Measurements from ENCODE around the gene HOXA11. TPM values are rescaled to one million over a fixed set of nuclear protein-coding genes. Genes with fewer than 3 reads are reported as not detected.
A peak's percentile ranks its signal among the peaks of the same experiment; 100 is the strongest.

HOXA11 gene
- total RNA-seq, 1 donor from 2014 or later = not detected

DNA sequence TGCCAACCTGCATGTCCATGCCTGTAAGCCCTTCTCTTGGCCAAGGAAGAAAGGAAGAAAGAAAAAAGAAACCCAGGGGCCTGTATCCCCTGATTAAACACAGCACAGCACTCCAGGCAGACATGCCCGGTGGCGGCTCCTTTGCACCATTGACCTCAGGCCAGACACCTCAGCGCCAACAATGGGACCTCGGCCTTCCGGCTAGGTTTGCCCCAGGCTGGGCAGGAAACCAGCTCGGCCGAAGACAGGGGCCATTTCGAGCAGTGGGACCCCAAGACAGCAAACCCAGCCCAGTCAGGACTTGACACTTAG is 13.8 kb downstream of the HOXA11 start:
- H3K27ac ChIP-seq (replicated peaks) = no peak overlapping the region
- DNase-seq = no peak
- H3K4me1 ChIP-seq = peaks cover 45% of the 10 kb centered on the region

DNA sequence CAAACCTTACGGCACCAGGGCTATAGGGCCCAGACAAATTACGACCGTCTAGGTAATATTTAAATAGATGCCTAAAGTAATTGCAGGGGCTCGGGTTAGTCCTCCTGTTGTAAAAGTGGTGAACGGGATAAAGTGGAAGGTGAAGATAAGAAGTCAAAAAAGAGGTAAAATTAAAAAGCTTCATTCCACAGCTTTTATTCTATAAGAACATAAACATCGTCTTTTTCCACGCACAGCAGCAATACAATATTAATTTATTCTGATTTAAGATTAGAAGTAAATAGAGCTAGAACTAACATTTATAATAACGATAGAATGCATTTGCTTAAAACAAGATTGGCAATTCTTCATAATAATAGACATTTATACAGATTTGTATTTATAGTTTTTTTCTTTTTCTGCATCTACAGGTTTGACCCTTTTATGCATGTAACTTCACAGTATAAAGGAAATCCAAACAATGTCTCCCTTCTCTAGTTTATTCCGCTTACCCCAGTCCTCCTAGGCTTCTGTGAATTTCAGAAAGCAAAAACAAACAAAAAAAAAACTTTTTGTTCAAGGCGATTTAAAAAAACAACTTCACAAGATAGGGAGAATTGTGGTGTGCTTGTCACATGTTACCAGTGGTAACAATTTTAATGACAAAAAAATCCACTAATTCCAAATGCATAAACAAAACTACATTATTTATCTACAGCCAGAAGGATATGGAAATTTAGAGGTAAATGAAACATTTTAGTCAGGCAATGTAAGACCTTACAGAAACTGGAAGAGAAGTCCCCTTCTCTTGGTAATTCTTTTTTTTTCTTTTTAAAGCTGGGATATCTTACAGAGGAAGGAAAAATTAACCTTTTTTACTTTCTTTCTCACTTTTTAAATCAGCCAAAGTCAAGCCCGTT is 14.4 kb downstream of the HOXA11 start:
- no peak for DNase-seq
- Histone ChIP-seq H3K4me1 (peaks cover 50% of the 10 kb centered on the region), H3K9me3 (replicated peaks) (no peaks in the 10 kb centered on the region), H3K4me3 (no peak overlapping the region), H3K27ac (replicated peaks) (no peak overlapping the region), H3K36me3 (no peaks in the 10 kb centered on the region), H3K27me3 (ENCODE audit: low read depth) (peaks cover 100% of the 10 kb centered on the region)
- intact Hi-C loops (cut with micrococcal nuclease) = no loop called here
- TF ChIP-seq, protein P1, sequence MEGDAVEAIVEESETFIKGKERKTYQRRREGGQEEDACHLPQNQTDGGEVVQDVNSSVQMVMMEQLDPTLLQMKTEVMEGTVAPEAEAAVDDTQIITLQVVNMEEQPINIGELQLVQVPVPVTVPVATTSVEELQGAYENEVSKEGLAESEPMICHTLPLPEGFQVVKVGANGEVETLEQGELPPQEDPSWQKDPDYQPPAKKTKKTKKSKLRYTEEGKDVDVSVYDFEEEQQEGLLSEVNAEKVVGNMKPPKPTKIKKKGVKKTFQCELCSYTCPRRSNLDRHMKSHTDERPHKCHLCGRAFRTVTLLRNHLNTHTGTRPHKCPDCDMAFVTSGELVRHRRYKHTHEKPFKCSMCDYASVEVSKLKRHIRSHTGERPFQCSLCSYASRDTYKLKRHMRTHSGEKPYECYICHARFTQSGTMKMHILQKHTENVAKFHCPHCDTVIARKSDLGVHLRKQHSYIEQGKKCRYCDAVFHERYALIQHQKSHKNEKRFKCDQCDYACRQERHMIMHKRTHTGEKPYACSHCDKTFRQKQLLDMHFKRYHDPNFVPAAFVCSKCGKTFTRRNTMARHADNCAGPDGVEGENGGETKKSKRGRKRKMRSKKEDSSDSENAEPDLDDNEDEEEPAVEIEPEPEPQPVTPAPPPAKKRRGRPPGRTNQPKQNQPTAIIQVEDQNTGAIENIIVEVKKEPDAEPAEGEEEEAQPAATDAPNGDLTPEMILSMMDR (IDR thresholded peaks at IDR 0.05; ENCODE audit: borderline replicate concordance) = no peak

More for the DNA sequence above, 13.8 kb downstream of the HOXA11 start:
- no peaks in the 10 kb centered on the region for H3K9me3 ChIP-seq (replicated peaks)
- no peak overlapping the region for H3K4me3 ChIP-seq
- peaks cover 100% of the 10 kb centered on the region for H3K27me3 ChIP-seq (ENCODE audit: low read depth)
- TF ChIP-seq, protein P1 (IDR thresholded peaks at IDR 0.05; ENCODE audit: borderline replicate concordance) = no peak
- intact Hi-C loops (cut with micrococcal nuclease) = no loop called here
- no peaks in the 10 kb centered on the region for H3K36me3 ChIP-seq

DNA sequence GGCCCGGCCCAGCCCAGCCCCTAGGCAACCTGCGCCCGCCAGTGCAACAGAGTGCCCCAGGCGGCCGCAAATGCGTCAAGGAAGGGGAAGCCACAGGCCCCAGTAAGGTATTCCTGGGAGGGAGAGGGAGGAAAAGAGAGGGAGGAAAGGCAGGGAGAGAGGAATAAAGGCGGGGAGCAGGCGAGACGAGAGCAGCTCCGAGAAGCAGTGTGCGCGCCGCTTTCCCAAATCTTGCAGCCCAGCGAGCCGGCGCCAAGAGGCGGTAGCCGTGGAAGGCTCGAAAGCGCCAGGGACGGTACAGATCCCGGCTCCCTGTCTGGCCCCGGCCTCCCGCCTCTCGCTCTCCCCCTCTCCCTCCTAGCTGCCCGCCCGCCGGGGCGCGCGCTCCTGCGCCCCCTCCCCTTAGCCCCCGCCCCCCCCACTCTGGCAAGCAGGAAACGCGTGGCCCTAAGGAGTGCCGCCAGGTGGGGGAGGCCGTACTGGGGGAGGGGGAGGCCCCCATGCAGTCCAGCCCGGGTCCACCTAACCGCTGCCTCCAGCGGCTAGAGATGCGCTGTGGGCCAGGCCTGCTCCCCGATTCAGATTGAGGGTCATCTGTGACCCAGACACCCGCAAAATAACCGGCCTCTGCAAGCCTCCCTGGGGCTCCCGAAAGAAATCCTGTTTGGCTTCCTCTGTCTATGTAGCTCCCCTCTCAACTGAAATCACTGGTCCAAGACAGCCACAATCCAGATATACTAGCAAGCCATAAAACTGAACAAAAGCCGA is 15.2 kb downstream of the HOXA11 start:
- intact Hi-C loops (cut with micrococcal nuclease) = no loop called here
- H3K9me3 ChIP-seq (replicated peaks) = no peaks in the 10 kb centered on the region
- TF ChIP-seq, protein P1 (IDR thresholded peaks at IDR 0.05; ENCODE audit: borderline replicate concordance) = no peak
- DNase-seq = peak; percentile 3
- no peak overlapping the region for H3K27ac ChIP-seq (replicated peaks)
- H3K36me3 ChIP-seq = no peaks in the 10 kb centered on the region
- H3K4me1 ChIP-seq = peaks cover 59% of the 10 kb centered on the region
- H3K4me3 ChIP-seq = no peak overlapping the region
- H3K27me3 ChIP-seq (ENCODE audit: low read depth) = peaks cover 100% of the 10 kb centered on the region

DNA sequence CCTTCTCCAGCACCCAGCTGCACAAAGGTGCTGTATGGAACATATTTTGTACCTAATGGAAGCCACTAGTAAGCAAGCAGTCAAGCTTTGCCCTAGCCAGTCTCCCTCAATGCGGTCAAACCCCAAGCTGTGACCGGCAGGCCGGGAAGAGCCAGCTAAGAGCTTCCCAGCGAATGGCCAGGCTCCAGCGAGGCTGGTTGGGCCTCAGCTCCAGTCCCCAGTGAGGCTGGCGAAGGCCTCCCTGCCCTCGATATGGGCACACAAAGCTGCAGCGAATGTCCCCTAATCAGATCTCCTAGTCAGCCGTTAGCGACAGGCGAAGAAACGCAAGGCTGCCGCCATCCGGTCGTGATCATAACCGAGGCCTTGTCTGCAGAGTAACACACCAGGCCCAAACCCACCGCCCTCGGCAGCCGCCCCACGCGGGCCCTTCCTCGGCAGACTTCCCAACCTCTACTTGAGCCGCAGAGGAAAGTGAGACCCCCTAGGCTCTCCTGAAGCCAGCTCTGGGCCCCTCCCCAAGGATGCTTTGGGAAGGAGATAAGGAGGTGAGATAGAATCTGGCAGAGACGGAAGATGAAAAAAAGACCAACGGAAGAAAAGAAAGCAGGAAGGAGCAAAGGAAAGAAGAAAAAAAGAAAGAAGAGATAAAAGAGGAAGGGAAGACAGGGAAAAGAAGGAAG is 16.6 kb downstream of the HOXA11 start:
- Histone ChIP-seq H3K9me3 (replicated peaks) (no peaks in the 10 kb centered on the region), H3K27me3 (ENCODE audit: low read depth) (peaks cover 100% of the 10 kb centered on the region), H3K36me3 (no peaks in the 10 kb centered on the region), H3K27ac (replicated peaks) (no peak overlapping the region), H3K4me1 (peaks cover 53% of the 10 kb centered on the region), H3K4me3 (no peak overlapping the region)
- peak; percentile 7 for DNase-seq
- intact Hi-C loops (cut with micrococcal nuclease) = no loop called here
- TF ChIP-seq, protein P1 (IDR thresholded peaks at IDR 0.05; ENCODE audit: borderline replicate concordance) = no peak

DNA sequence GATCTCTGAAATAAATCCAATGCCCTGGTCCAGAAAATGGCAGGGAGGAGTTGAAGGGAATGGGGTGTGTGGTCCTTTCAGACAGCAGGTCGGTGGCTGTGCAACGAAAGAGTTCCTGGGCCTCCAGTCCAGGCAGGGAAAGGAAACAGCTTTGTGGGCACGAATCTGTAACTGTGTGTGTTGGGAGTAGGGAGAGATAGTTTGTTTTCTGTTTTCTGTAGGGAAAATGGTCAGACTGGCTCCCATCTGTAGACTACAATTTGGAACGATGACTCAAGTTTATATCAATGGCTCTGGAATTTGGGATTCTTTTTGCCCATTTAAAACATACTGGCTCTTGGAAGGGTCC is 17.1 kb downstream of the HOXA11 start:
- no peak overlapping the region for H3K4me3 ChIP-seq
- no peaks in the 10 kb centered on the region for H3K9me3 ChIP-seq (replicated peaks)
- H3K27ac ChIP-seq (replicated peaks) = no peak overlapping the region
- DNase-seq = no peak
- intact Hi-C loops (cut with micrococcal nuclease) = no loop called here
- TF ChIP-seq, protein P1 (IDR thresholded peaks at IDR 0.05; ENCODE audit: borderline replicate concordance) = no peak
- H3K36me3 ChIP-seq = no peaks in the 10 kb centered on the region
- H3K4me1 ChIP-seq = peaks cover 48% of the 10 kb centered on the region
- peaks cover 100% of the 10 kb centered on the region for H3K27me3 ChIP-seq (ENCODE audit: low read depth)

Measured in left ventricle myocardium inferior (tissue), 1 donor.